A549 (cell line): Measurements from ENCODE around the gene DLGAP1. TPM values are rescaled to one million over a fixed set of nuclear protein-coding genes. Genes with fewer than 3 reads are reported as not detected.

Source experiments
- ATAC-seq, 2 experiments: fragments of 200-7000 bp in 1 of 2; fragments of >200 bp in 1 of 2; cut with Nextera tagmentation in 1 of 2; cut with Tn5 transposase in 1 of 2; 3 replicates each; pipeline versions ENCODE4 v1.8.0 to v1.9.1; 2018 to 2020; ENCODE audit warnings: mild to moderate bottlenecking in 1 of 2, moderate library complexity in 1 of 2
- CTCF ChIA-PET: fragments of 300-600 bp; sonication (Branson Sonifier 250); formaldehyde crosslinking; extraction: SDS; loops from one replicate; lab custom pipeline; 2021; ENCODE audit warnings: antibody characterized with exemption, inconsistent platforms; lab: Yijun Ruan, JAX
- POLR2A ChIA-PET: fragments of 350-600 bp; formaldehyde crosslinking; extraction: SDS; loops from one replicate; lab custom pipeline; 2021; ENCODE audit warnings: antibody characterized with exemption, inconsistent platforms; lab: Yijun Ruan, JAX
- DNase-seq, 2 experiments: peaks; one replicate each; pipeline versions ENCODE4 v3.0.0 to v3.0.0-alpha.2; 2011 to 2016; ENCODE audit warnings: low read depth in 1 of 2, low spot score in 1 of 2
- FAIRE-seq: peaks from 2 replicates; lab custom pipeline; 2011; peaks lifted over from hg19 to GRCh38; lab: Jason Lieb, UNC
- H3K27ac ChIP-seq, 2 experiments: fragments of >200 bp; sonication (Bioruptor Twin); formaldehyde crosslinking; 3 replicates each; pipeline ENCODE4 v1.5.1; 2016 to 2017
- H3K4me1 ChIP-seq: fragments of >200 bp; sonication (Bioruptor Twin); formaldehyde crosslinking; 3 replicates; pipeline ENCODE4 v1.6.1; 2016
- H3K4me2 ChIP-seq: fragments of >200 bp; sonication (Bioruptor Twin); formaldehyde crosslinking; 3 replicates; pipeline ENCODE4 v1.6.1; 2016
- H3K4me3 ChIP-seq: fragments of >200 bp; sonication (Bioruptor Twin); formaldehyde crosslinking; 3 replicates; pipeline ENCODE4 v1.5.1; 2016
- H3K9me3 ChIP-seq: fragments of >200 bp; sonication (Bioruptor Twin); formaldehyde crosslinking; 3 replicates; pipeline ENCODE4 v1.6.1; 2016
- BHLHE40 ChIP-seq: IDR thresholded peaks from 2 replicates; pipeline ENCODE4 v1.6.1; 2012; ENCODE audit warnings: low read depth, low read length, inconsistent platforms
- CBX2 ChIP-seq: fragments of 200-600 bp; sonication (generic); IDR thresholded peaks from 2 replicates; pipeline ENCODE4 v1.6.1; 2016; ENCODE audit warnings: low read depth, mild to moderate bottlenecking, borderline replicate concordance
- CEBPB ChIP-seq, 2 experiments: fragments of >200 bp in 1 of 2; sonication (Bioruptor Twin) in 1 of 2; formaldehyde crosslinking in 1 of 2; IDR thresholded peaks; 2 replicates each; pipeline ENCODE4 v1.6.1; 2012 to 2016
- CTCF ChIP-seq: fragments of >200 bp; sonication (Bioruptor Twin); formaldehyde crosslinking; IDR thresholded peaks from 3 replicates; pipeline ENCODE4 v1.5.1; 2016
- EHF ChIP-seq: fragments of 250-450 bp; sonication (Bioruptor Pico); IDR thresholded peaks from 2 replicates; pipeline ENCODE4 v1.5.0; 2020; ENCODE audit warnings: mild to moderate bottlenecking
- FOSB ChIP-seq: fragments of 250-450 bp; sonication (Bioruptor Pico); IDR thresholded peaks from 2 replicates; pipeline ENCODE4 v1.5.0; 2020; ENCODE audit warnings: mild to moderate bottlenecking, moderate library complexity
- GATA3 ChIP-seq: IDR thresholded peaks from 2 replicates; pipeline ENCODE4 v1.6.1; 2012; ENCODE audit warnings: borderline replicate concordance
- HDAC2 ChIP-seq: fragments of 200-600 bp; sonication (generic); IDR thresholded peaks from 2 replicates; pipeline ENCODE4 v1.6.1; 2016
- HMGXB4 ChIP-seq: fragments of 250-450 bp; sonication (Bioruptor Pico); IDR thresholded peaks from 2 replicates; pipeline ENCODE4 v1.5.0; 2021; ENCODE audit warnings: mild to moderate bottlenecking, moderate library complexity, borderline replicate concordance
- HOXA7 ChIP-seq: fragments of 250-450 bp; sonication (Bioruptor Pico); IDR thresholded peaks from 2 replicates; pipeline ENCODE4 v1.5.0; 2020; ENCODE audit warnings: mild to moderate bottlenecking, moderate library complexity
- HOXB13 ChIP-seq: fragments of 250-450 bp; sonication (Bioruptor Pico); IDR thresholded peaks from 2 replicates; pipeline ENCODE4 v1.5.0; 2020; ENCODE audit warnings: low read depth, mild to moderate bottlenecking, moderate library complexity
- HOXB5 ChIP-seq: fragments of 250-450 bp; sonication (Bioruptor Pico); IDR thresholded peaks from 2 replicates; pipeline ENCODE4 v1.5.0; 2020; ENCODE audit warnings: mild to moderate bottlenecking, moderate library complexity
- JUNB ChIP-seq: fragments of >200 bp; sonication (Bioruptor Twin); formaldehyde crosslinking; IDR thresholded peaks from 2 replicates; pipeline ENCODE4 v1.6.1; 2016
- KDM1A ChIP-seq: fragments of 200-600 bp; sonication (generic); IDR thresholded peaks from 2 replicates; pipeline ENCODE4 v1.6.1; 2016; ENCODE audit warnings: low read depth, mild to moderate bottlenecking
- KDM5A ChIP-seq: fragments of 200-600 bp; sonication (generic); IDR thresholded peaks from 2 replicates; pipeline ENCODE4 v1.6.1; 2016; ENCODE audit warnings: antibody characterized with exemption, mild to moderate bottlenecking
- MAFK ChIP-seq: fragments of 450-650 bp; IDR thresholded peaks from 2 replicates; pipeline ENCODE4 v1.6.1; 2014; ENCODE audit not compliant: partially characterized antibody
- MAZ ChIP-seq: fragments of 150-350 bp; IDR thresholded peaks from 2 replicates; pipeline ENCODE4 v1.6.1; 2014; ENCODE audit warnings: antibody characterized with exemption, low read depth, low read length, borderline replicate concordance
- MYC ChIP-seq: IDR thresholded peaks from 2 replicates; pipeline ENCODE4 v1.6.1; 2012; ENCODE audit warnings: mild to moderate bottlenecking, inconsistent platforms, low read length, improper control_type of control experiment, borderline replicate concordance
- NPAS2 ChIP-seq: fragments of 250-450 bp; sonication (Bioruptor Pico); IDR thresholded peaks from 2 replicates; pipeline ENCODE4 v1.8.0; 2022; ENCODE audit warnings: mild to moderate bottlenecking, moderate library complexity, borderline replicate concordance
- PHF8 ChIP-seq: fragments of 200-600 bp; sonication (generic); IDR thresholded peaks from 2 replicates; pipeline ENCODE4 v1.6.1; 2016; ENCODE audit warnings: low read depth, mild to moderate bottlenecking, antibody characterized with exemption, moderate library complexity, borderline replicate concordance
- POLR2AphosphoS2 ChIP-seq: conservative IDR thresholded peaks from 2 replicates; pipeline ENCODE4 v1.6.1; 2012; ENCODE audit warnings: low read length, improper control_type of control experiment, inconsistent platforms
- RARB ChIP-seq: fragments of 250-450 bp; sonication (Bioruptor Pico); IDR thresholded peaks from 2 replicates; pipeline ENCODE4 v1.8.0; 2021; ENCODE audit warnings: mild to moderate bottlenecking, moderate library complexity
- REST ChIP-seq: fragments of 200-600 bp; sonication (generic); IDR thresholded peaks from 2 replicates; pipeline ENCODE4 v1.6.1; 2016; ENCODE audit warnings: antibody characterized with exemption, mild to moderate bottlenecking, moderate library complexity
- RFX5 ChIP-seq: fragments of 450-650 bp; IDR thresholded peaks from 2 replicates; pipeline ENCODE4 v1.7.1; 2014; ENCODE audit warnings: antibody characterized with exemption, mild to moderate bottlenecking, moderate library complexity
- RNF2 ChIP-seq: fragments of 200-600 bp; sonication (generic); IDR thresholded peaks from 2 replicates; pipeline ENCODE4 v1.6.1; 2016; ENCODE audit warnings: low read depth, mild to moderate bottlenecking, antibody characterized with exemption, moderate library complexity, borderline replicate concordance
- SMC3 ChIP-seq: fragments of >200 bp; sonication (Bioruptor Twin); formaldehyde crosslinking; IDR thresholded peaks from 3 replicates; pipeline ENCODE4 v1.6.1; 2018; ENCODE audit warnings: inconsistent platforms
- SREBF2 ChIP-seq: fragments of 450-650 bp; IDR thresholded peaks from 2 replicates; pipeline ENCODE4 v1.6.1; 2014; ENCODE audit warnings: mild to moderate bottlenecking, moderate library complexity
- TFCP2L1 ChIP-seq: fragments of 250-450 bp; sonication (Bioruptor Pico); IDR thresholded peaks from 2 replicates; pipeline ENCODE4 v1.5.0; 2021; ENCODE audit warnings: mild to moderate bottlenecking
- ZFP36 ChIP-seq: fragments of 450-650 bp; IDR thresholded peaks from 2 replicates; pipeline ENCODE4 v1.6.1; 2014; ENCODE audit warnings: borderline replicate concordance; ENCODE audit not compliant: partially characterized antibody
- ZSCAN20 ChIP-seq: fragments of 250-450 bp; sonication (Bioruptor Pico); IDR thresholded peaks from 2 replicates; pipeline ENCODE4 v1.8.0; 2022; ENCODE audit warnings: mild to moderate bottlenecking, moderate library complexity
- WGBS: methylation state at CpG from one replicate; pipeline ENCODE4 v1.1.6; 2017; ENCODE audit errors: missing lambda C conversion rate; 5-methylcytosine and 5-hydroxymethylcytosine counted together
- polyA plus RNA-seq, 4 experiments: library from polyadenylated mRNA; depleted of rRNA in 3 of 4; stranded (reverse); fragments of >200 nt; fragmentation: RNase III in 1 of 4; extraction: RNeasy Plus Mini Kit Qiagen cat#74134 plus additional on column Dnase treatment in 1 of 4; gene quantifications; 2 replicates in 3 of 4; 3 replicates in 1 of 4; pipeline ENCODE4 v1.2.3, GENCODE V29; 2011 to 2017
- TF ChIP-seq, protein P1 (sequence below): fragments of 150-350 bp; IDR thresholded peaks from 2 replicates; pipeline ENCODE4 v1.6.1; 2014; ENCODE audit warnings: low read depth, mild to moderate bottlenecking, low read length
- TF ChIP-seq, protein P2 (sequence below): fragments of 250-450 bp; sonication (Bioruptor Pico); IDR thresholded peaks from 2 replicates; pipeline ENCODE4 v1.5.0; 2020; ENCODE audit warnings: low read depth, mild to moderate bottlenecking, moderate library complexity

DLGAP1 gene
- polyA plus RNA-seq, 2 of the 4 experiments (the other 2 are of a cell fraction), result 0.04 to 0.12 TPM

DNA sequence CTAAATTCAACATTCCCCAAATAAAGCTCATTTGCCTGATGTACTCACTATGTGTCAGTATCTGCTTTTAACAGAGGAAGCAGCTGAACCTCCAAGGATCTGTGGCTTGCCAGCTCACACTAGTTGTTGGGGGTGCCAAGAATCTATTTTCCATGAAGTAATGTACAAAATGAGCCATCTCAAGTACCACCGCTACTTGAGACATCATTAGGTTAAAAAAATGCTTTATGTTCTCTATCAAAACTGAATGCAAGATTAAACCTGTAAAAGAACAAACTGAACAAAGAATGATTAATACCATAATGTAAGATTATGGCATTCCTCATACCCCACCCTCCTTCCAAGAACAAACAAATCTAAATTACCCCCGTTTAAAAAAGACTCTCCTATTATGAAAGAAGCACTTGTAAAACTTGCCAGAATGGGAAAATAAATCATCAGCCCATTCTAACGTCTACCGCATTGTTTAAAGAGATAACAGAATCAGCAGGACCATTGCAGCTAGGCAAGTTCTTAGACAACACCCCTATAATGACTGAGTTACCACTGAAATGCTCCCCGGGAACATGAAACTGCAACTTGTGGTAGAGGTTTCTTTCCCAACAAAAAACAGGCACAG is 471.6 kb downstream of the DLGAP1 start:
- Histone ChIP-seq H3K4me1 (peaks cover 39% of the 10 kb centered on the region), H3K27ac (peak overlapping the region; percentile 87 to 88), H3K9me3 (peaks cover 11% of the 10 kb centered on the region; the same call in 1 of the 3 replicates), H3K4me3 (no peak overlapping the region), H3K4me2 (peak overlapping the region; percentile 54)
- ATAC-seq (peak; percentile 90 to 94), DNase-seq (peak; percentile 7 to 84), FAIRE-seq (no peak)
- ChIA-PET POLR2A (interaction anchor here (1.1 to 1.4 kb wide), 2 partner anchors 16 to 331 kb away, joined by 3 to 11 read pairs; no protein-coding TSS in a partner anchor), CTCF (interaction anchor here (1.4 to 2.3 kb wide), 2 partner anchors 12 to 15 kb away, joined by 6 to 9 read pairs; no protein-coding TSS in a partner anchor)
- WGBS, result 8% methylated on average over 5 of the region's 5 CpGs
- TF ChIP-seq REST (no peak), MAZ (no peak), CEBPB (IDR thresholded peaks at IDR 0.05) (peak; percentile 58 to 62; a peak in 2 of 4 replicates), RNF2 (no peak), TFCP2L1 (CRISPR knock-in tag) (no peak), EHF (no peak), HOXB13 (CRISPR knock-in tag) (no peak), RFX5 (no peak), HDAC2 (no peak), HOXA7 (CRISPR knock-in tag) (no peak), FOSB (no peak), KDM5A (no peak), CTCF (no peak), GATA3 (peak; percentile 89; the same call in 1 of the 2 replicates), SMC3 (no peak; the same call in 2 of the 3 replicates), MAFK (no peak), NPAS2 (CRISPR knock-in tag) (no peak), KDM1A (no peak), ZFP36 (no peak), RARB (CRISPR knock-in tag) (no peak), CBX2 (no peak), ZSCAN20 (CRISPR knock-in tag) (no peak), POLR2AphosphoS2 (no peak), JUNB (peak; percentile 91), PHF8 (no peak), HMGXB4 (CRISPR knock-in tag) (no peak), HOXB5 (CRISPR knock-in tag) (0 out of 2 replicates have a peak, but pooled peaks have one; percentile 62), MYC (no peak), BHLHE40 (no peak), SREBF2 (no peak)
- TF ChIP-seq, protein P1, sequence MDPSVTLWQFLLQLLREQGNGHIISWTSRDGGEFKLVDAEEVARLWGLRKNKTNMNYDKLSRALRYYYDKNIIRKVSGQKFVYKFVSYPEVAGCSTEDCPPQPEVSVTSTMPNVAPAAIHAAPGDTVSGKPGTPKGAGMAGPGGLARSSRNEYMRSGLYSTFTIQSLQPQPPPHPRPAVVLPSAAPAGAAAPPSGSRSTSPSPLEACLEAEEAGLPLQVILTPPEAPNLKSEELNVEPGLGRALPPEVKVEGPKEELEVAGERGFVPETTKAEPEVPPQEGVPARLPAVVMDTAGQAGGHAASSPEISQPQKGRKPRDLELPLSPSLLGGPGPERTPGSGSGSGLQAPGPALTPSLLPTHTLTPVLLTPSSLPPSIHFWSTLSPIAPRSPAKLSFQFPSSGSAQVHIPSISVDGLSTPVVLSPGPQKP, result no peak
- TF ChIP-seq, protein P2, sequence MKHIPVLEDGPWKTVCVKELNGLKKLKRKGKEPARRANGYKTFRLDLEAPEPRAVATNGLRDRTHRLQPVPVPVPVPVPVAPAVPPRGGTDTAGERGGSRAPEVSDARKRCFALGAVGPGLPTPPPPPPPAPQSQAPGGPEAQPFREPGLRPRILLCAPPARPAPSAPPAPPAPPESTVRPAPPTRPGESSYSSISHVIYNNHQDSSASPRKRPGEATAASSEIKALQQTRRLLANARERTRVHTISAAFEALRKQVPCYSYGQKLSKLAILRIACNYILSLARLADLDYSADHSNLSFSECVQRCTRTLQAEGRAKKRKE (CRISPR knock-in tag), result no peak
